ENCODE data around the gene MTR. TPM values are rescaled to one million over a fixed set of nuclear protein-coding genes. Genes with fewer than 3 reads are reported as not detected.
A peak's percentile ranks its signal among the peaks of the same experiment; 100 is the strongest.

MTR gene
- total RNA-seq (2021; fragmentation: NEBNext Ultra II Directional; extraction: Animal tissue kit (Norgen Biotek cat#: 25700)): 10 to 100 TPM; 34.0 to 39.2 (median 36.0) TPM
- long read RNA-seq, full-length matches to known transcripts: 1 of 24 reads
- long read RNA-seq, partial matches to known transcripts: 9 of 24 reads
- long read RNA-seq, other reads (novel, unspliced or antisense): 14 of 24 reads

GRCh38 chr1:236795035-236795756 is at the start of gene MTR:
MTR (plus strand) TSS chr1:236795292; CDS start chr1:236795704, 412 bp downstream.
- Mint-ChIP-seq H3K4me1 (ENCODE audit: low read depth) (peaks cover 27% of the 10 kb centered on the region), H3K4me3 (peak within 1 kb of the TSS; percentile 94)
- DNase-seq: peak; percentile 99

GRCh38 chr1:236746785-236747184 is 48.3 kb upstream of the MTR start:
- H3K9me3 Mint-ChIP-seq: peaks cover 2% of the 10 kb centered on the region; the same call in 1 of the 2 replicates
- peaks cover 3% of the 10 kb centered on the region for H3K27me3 Mint-ChIP-seq (ENCODE audit: insufficient read depth)
- H3K36me3 Mint-ChIP-seq (ENCODE audit: low read depth): no peaks in the 10 kb centered on the region
- no peak overlapping the region for H3K4me3 Mint-ChIP-seq
- DNase-seq: no peak
- no peaks in the 10 kb centered on the region for H3K4me1 Mint-ChIP-seq (ENCODE audit: low read depth)
- no peak for TF ChIP-seq CTCF (IDR thresholded peaks at IDR 0.05)
- H3K27ac Mint-ChIP-seq: no peak overlapping the region

More at GRCh38 chr1:236795035-236795756, at the start of gene MTR:
- Mint-ChIP-seq H3K36me3 (ENCODE audit: low read depth) (no peaks in the 10 kb centered on the region), H3K9me3 (no peaks in the 10 kb centered on the region), H3K27ac (peak within 1 kb of the TSS; percentile 94), H3K27me3 (ENCODE audit: insufficient read depth) (peaks cover 5% of the 10 kb centered on the region)
- no peak for TF ChIP-seq CTCF (IDR thresholded peaks at IDR 0.05)

- DNase-seq: no peak
- H3K36me3 Mint-ChIP-seq (ENCODE audit: low read depth): no peaks in the 10 kb centered on the region
- H3K4me1 Mint-ChIP-seq (ENCODE audit: low read depth): no peaks in the 10 kb centered on the region
- TF ChIP-seq CTCF (IDR thresholded peaks at IDR 0.05): no peak
- no peaks in the 10 kb centered on the region for H3K9me3 Mint-ChIP-seq
- no peak overlapping the region for H3K27ac Mint-ChIP-seq
- no peak overlapping the region for H3K4me3 Mint-ChIP-seq
- H3K27me3 Mint-ChIP-seq (ENCODE audit: insufficient read depth): no peaks in the 10 kb centered on the region; the same call in none of the 2 replicates
Measured at GRCh38 chr1:236747311-236747985, 47.6 kb upstream of the MTR start.

- Mint-ChIP-seq H3K27me3 (ENCODE audit: insufficient read depth) (no peaks in the 10 kb centered on the region; the same call in none of the 2 replicates), H3K36me3 (ENCODE audit: low read depth) (no peaks in the 10 kb centered on the region), H3K4me1 (ENCODE audit: low read depth) (no peaks in the 10 kb centered on the region), H3K27ac (no peak overlapping the region), H3K4me3 (no peak overlapping the region), H3K9me3 (no peaks in the 10 kb centered on the region)
- TF ChIP-seq CTCF (IDR thresholded peaks at IDR 0.05): peak; percentile 57
- DNase-seq: no peak
Measured at GRCh38 chr1:236748268-236748870, 46.7 kb upstream of the MTR start.

GRCh38 chr1:236750928-236751327 is 44.2 kb upstream of the MTR start:
- no peak overlapping the region for H3K27ac Mint-ChIP-seq
- TF ChIP-seq CTCF (IDR thresholded peaks at IDR 0.05): no peak
- no peak for DNase-seq
- no peaks in the 10 kb centered on the region for H3K9me3 Mint-ChIP-seq
- no peaks in the 10 kb centered on the region for H3K36me3 Mint-ChIP-seq (ENCODE audit: low read depth)
- H3K4me1 Mint-ChIP-seq (ENCODE audit: low read depth): no peaks in the 10 kb centered on the region
- no peak overlapping the region for H3K4me3 Mint-ChIP-seq
- no peaks in the 10 kb centered on the region; the same call in none of the 2 replicates for H3K27me3 Mint-ChIP-seq (ENCODE audit: insufficient read depth)
